Spleen (tissue), 11 donors: ENCODE measurements around the gene HORMAD2. TPM values are rescaled to one million over a fixed set of nuclear protein-coding genes. Genes with fewer than 3 reads are reported as not detected.

Experiments used
- DNase-seq: peaks from one replicate; pipeline ENCODE4 v3.0.0-alpha.2; 2020
- H3K27ac ChIP-seq, 8 donors: fragments of 200-600 bp; sonication (generic) in 7 of 8; 1 replicate in 4 of 8; 2 replicates in 4 of 8; pipeline versions ENCODE4 v1.5.0 to v1.8.0; 2016 to 2021; ENCODE audit warnings: inconsistent platforms in 4 of 8, mild to moderate bottlenecking in 4 of 8, moderate library complexity in 1 of 8
- H3K27me3 ChIP-seq, 7 donors: fragments of 200-600 bp; sonication (generic) in 6 of 7; replicated peaks in 1 of 7; 1 replicate in 4 of 7; 2 replicates in 3 of 7; pipeline versions ENCODE4 v1.5.0 to v1.8.0; 2016 to 2021; ENCODE audit warnings: inconsistent platforms in 3 of 7, mild to moderate bottlenecking in 1 of 7
- H3K36me3 ChIP-seq, 6 donors: fragments of 200-600 bp; sonication (generic) in 5 of 6; 1 replicate in 4 of 6; 2 replicates in 2 of 6; pipeline versions ENCODE4 v1.5.0 to v1.8.0; 2016 to 2021; ENCODE audit warnings: inconsistent platforms in 2 of 6
- H3K4me1 ChIP-seq, 6 donors: fragments of 200-600 bp; sonication (generic) in 5 of 6; 1 replicate in 3 of 6; 2 replicates in 3 of 6; pipeline versions ENCODE4 v1.5.0 to v1.8.0; 2016 to 2021; ENCODE audit warnings: inconsistent platforms in 3 of 6
- H3K4me3 ChIP-seq, 8 donors: fragments of 200-600 bp; sonication (generic) in 7 of 8; 1 replicate in 4 of 8; 2 replicates in 4 of 8; pipeline versions ENCODE4 v1.5.0 to v1.8.0; 2016 to 2021; ENCODE audit warnings: inconsistent platforms in 4 of 8, mild to moderate bottlenecking in 4 of 8, moderate library complexity in 2 of 8
- H3K9me3 ChIP-seq, 8 donors: fragments of 200-600 bp; sonication (generic) in 7 of 8; 1 replicate in 4 of 8; 2 replicates in 4 of 8; pipeline versions ENCODE4 v1.5.0 to v1.8.0; 2016 to 2021; ENCODE audit warnings: inconsistent platforms in 4 of 8
- CTCF ChIP-seq, 11 experiments: fragments of 200-600 bp in 7 of 11; fragments of 450-650 bp in 4 of 11; sonication (generic) in 4 of 11; IDR thresholded peaks in 8 of 11; conservative IDR thresholded peaks in 3 of 11; 1 replicate in 7 of 11; 2 replicates in 4 of 11; pipeline versions ENCODE4 v1.4.0 to v1.8.0; 2016 to 2021; ENCODE audit warnings: antibody characterized with exemption in 11 of 11, inconsistent platforms in 4 of 11, mild to moderate bottlenecking in 1 of 11
- POLR2A ChIP-seq, 3 donors: fragments of 450-650 bp; IDR thresholded peaks; one replicate each; pipeline ENCODE4 v1.5.1; 2017; ENCODE audit warnings: antibody characterized with exemption in 3 of 3, mild to moderate bottlenecking in 1 of 3
- POLR2AphosphoS5 ChIP-seq, 3 donors: sonication (generic); formaldehyde crosslinking; IDR thresholded peaks; one replicate each; pipeline ENCODE4 v1.5.1; 2017; ENCODE audit warnings: antibody characterized with exemption in 3 of 3
- WGBS, 5 donors: extraction: QIAGEN DNeasy Blood & Tissue Kit in 3 of 5; methylation state at CpG; one replicate each; pipeline versions ENCODE4 v1.1.5 to v1.1.7; 2013 to 2018; 5-methylcytosine and 5-hydroxymethylcytosine counted together
- intact Hi-C: fragments of 100-400 bp; cut with DNase I; formaldehyde crosslinking; loops from one replicate; pipeline ENCODE4 v1.15.0; 2023; ENCODE audit warnings: low total_unique reads
- polyA plus RNA-seq, 3 donors: library from polyadenylated mRNA; stranded (reverse); fragments of 200-250 nt; gene quantifications; one replicate each; pipeline ENCODE4 v1.2.1, GENCODE V29; 2013
- total RNA-seq, 7 donors: library from RNA; depleted of rRNA in 3 of 7; stranded (reverse); fragments of >200 nt in 3 of 7; fragmentation: NEBNext Ultra II Directional in 4 of 7; extraction: Animal tissue kit (Norgen Biotek cat#: 25700) in 4 of 7; gene quantifications; one replicate each; pipeline versions ENCODE4 v1.1.0 to v1.2.1, GENCODE V29; 2016 to 2021
- donor health status: healthy with polysubstance abuse.
- donor health status: DM: no; HTN: no; CAD: no; lungs with moderate emphysema.
- donor health status: DM: no; HTN: no; CAD: no.
- donor health status: Bipolar disorder and iron deficiency.
- donor health status: healthy.
- donor health status: DM: no; HTN: no; CAD: no.
- donor health status: DM: yes; HTN: yes; CAD: no.

Gene HORMAD2
- total and polyA plus RNA-seq, 10 donors = not detected

- H3K27ac ChIP-seq = peak overlapping the region in 2 of 8 donors; percentile 9 to 61
- H3K4me3 ChIP-seq = no peak overlapping the region
- intact Hi-C loops = no loop called here
- TF ChIP-seq POLR2AphosphoS5 (IDR thresholded peaks at IDR 0.05) (no peak), POLR2A (IDR thresholded peaks at IDR 0.05) (no peak), CTCF (IDR thresholded peaks at IDR 0.05 in 8 of 11, conservative IDR thresholded peaks at IDR 0.05 in 3 of 11) (no peak)
- peaks cover 7 to 93% (median 39%) of the 10 kb centered on the region in 6 donors for H3K4me1 ChIP-seq
- no peaks in the 10 kb centered on the region for H3K27me3 ChIP-seq
- WGBS, 5 donors = 70 to 87% (median 72%) methylated on average over 2 of the region's 2 CpGs
- H3K36me3 ChIP-seq = no peaks in the 10 kb centered on the region
- DNase-seq = no peak
- no peaks in the 10 kb centered on the region for H3K9me3 ChIP-seq
These were observed 108.6 kb downstream of the HORMAD2 start for GRCh38 chr22:30188911-30189310.

GRCh38 chr22:30190574-30190973 lies 110.3 kb downstream of the HORMAD2 start:
- intact Hi-C loops = no loop called here
- no peaks in the 10 kb centered on the region for H3K27me3 ChIP-seq
- H3K27ac ChIP-seq = peak overlapping the region in 5 of 8 donors; percentile 2 to 82 (median 43)
- 46 to 72% (median 68%) methylated on average over 1 of the region's 1 CpG for WGBS, 5 donors
- no peak for DNase-seq
- TF ChIP-seq POLR2AphosphoS5 (IDR thresholded peaks at IDR 0.05) (no peak), CTCF (IDR thresholded peaks at IDR 0.05 in 8 of 11, conservative IDR thresholded peaks at IDR 0.05 in 3 of 11) (no peak), POLR2A (IDR thresholded peaks at IDR 0.05) (no peak)
- H3K4me1 ChIP-seq = peaks cover 12 to 100% (median 48%) of the 10 kb centered on the region in 6 donors
- no peaks in the 10 kb centered on the region for H3K9me3 ChIP-seq
- no peaks in the 10 kb centered on the region for H3K36me3 ChIP-seq
- no peak overlapping the region for H3K4me3 ChIP-seq

DNA sequence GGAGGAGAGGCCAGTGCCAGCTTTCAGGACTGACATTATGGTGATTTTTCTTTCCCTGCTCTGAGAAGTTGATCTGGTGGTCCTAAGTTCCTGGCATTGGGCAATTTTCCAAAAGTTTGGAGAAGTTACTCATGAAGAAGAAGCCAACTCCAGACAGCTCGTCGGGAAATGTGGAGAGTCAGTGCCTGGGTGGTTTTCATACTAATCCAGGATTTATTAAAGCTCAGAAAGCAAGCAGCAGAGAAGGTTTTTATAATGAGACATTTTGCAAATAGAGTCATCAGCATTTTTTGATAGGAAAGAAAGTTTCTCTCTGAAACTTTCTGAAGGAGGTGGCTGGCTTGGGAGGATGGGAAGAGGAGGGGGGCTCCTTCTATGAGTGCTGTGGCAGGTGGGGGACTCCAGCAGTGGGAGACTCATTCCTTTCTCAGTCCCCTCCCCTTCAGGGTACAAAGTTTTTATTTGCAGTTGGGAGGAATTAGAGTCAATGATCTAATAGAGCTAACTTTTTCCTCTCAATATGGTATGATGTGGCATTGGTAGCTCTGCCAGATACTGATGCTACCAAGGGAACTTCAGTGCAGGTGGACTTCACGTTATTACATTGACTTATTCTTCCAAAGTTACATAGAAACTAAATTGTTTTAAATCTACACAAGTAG lies 110.9 kb downstream of the HORMAD2 start:
- peaks cover 15 to 100% (median 51%) of the 10 kb centered on the region in 6 donors for H3K4me1 ChIP-seq
- no peaks in the 10 kb centered on the region for H3K36me3 ChIP-seq
- no peak for DNase-seq
- no peaks in the 10 kb centered on the region for H3K9me3 ChIP-seq
- H3K27me3 ChIP-seq = no peaks in the 10 kb centered on the region
- H3K4me3 ChIP-seq = no peak overlapping the region
- intact Hi-C loops = no loop called here
- H3K27ac ChIP-seq = peak overlapping the region in 5 of 8 donors; percentile 2 to 82 (median 43)
- WGBS, 5 donors = 81 to 89% (median 86%) methylated on average over 3 of the region's 3 CpGs
- no peak for TF ChIP-seq POLR2A (IDR thresholded peaks at IDR 0.05)
- TF ChIP-seq POLR2AphosphoS5 (IDR thresholded peaks at IDR 0.05) = no peak
- no peak for TF ChIP-seq CTCF (IDR thresholded peaks at IDR 0.05 in 8 of 11, conservative IDR thresholded peaks at IDR 0.05 in 3 of 11)

DNA sequence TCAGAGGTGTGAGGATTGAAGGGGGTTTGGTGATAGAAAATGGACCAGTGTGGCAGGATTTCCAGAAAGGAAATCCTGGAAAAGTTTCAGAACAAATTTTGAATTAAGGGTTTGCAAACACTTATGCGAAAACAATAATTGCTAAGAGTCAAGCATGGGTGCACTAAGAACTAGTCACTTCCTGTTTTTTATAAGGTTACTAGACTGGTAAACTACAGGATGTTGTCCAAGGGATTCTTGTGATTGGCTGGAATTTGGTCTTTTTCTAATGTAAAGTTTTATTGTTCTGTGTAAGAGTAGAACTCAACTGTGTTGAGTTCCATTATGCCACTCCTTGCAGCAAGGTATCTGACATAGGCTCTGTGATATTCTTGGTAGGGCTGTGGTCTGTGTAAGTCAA lies 112.2 kb downstream of the HORMAD2 start:
- intact Hi-C loops = no loop called here
- no peak for DNase-seq
- peaks cover 27 to 100% (median 61%) of the 10 kb centered on the region in 6 donors for H3K4me1 ChIP-seq

More for the DNA sequence above, 112.2 kb downstream of the HORMAD2 start:
- Histone ChIP-seq H3K27ac (peak overlapping the region in 6 of 8 donors; percentile 51 to 91 (median 82)), H3K36me3 (no peaks in the 10 kb centered on the region), H3K27me3 (no peaks in the 10 kb centered on the region), H3K4me3 (no peak overlapping the region), H3K9me3 (no peaks in the 10 kb centered on the region)
- 24 to 53% (median 38%) methylated on average over 1 of the region's 1 CpG for WGBS, 5 donors
- TF ChIP-seq CTCF (IDR thresholded peaks at IDR 0.05 in 8 of 11, conservative IDR thresholded peaks at IDR 0.05 in 3 of 11) (no peak), POLR2A (IDR thresholded peaks at IDR 0.05) (no peak), POLR2AphosphoS5 (IDR thresholded peaks at IDR 0.05) (no peak)
